Activated T-cell treated with anti-CD3 and anti-CD28 coated beads for 48 hours (primary cell): ENCODE measurements around the gene SETD7.

Experiments
- DNase-seq: peaks from one replicate; pipeline ENCODE4 v3.0.0-alpha.2; 2020; ENCODE audit warnings: low read depth

SETD7 gene

GRCh38 chr4:139550724-139551429, 5.1 kb downstream of the SETD7 start:
- DNase-seq = no peak

GRCh38 chr4:139547979-139548378, 8.0 kb downstream of the SETD7 start:
- no peak for DNase-seq

- DNase-seq = no peak
These were observed 15.4 kb downstream of the SETD7 start for GRCh38 chr4:139540632-139541031.

- DNase-seq = no peak
These were observed 15.9 kb downstream of the SETD7 start for GRCh38 chr4:139540161-139540560.

- DNase-seq = no peak
These were observed 18.7 kb downstream of the SETD7 start for GRCh38 chr4:139537292-139537691.

- DNase-seq = no peak
These were observed 20.2 kb downstream of the SETD7 start for GRCh38 chr4:139535871-139536234.

GRCh38 chr4:139535228-139535870, 20.7 kb downstream of the SETD7 start:
- DNase-seq = no peak

- no peak for DNase-seq
These were observed 21.6 kb downstream of the SETD7 start for GRCh38 chr4:139534287-139534950.

GRCh38 chr4:139533511-139533910, 22.5 kb downstream of the SETD7 start:
- no peak for DNase-seq

- DNase-seq = no peak
These were observed 23.1 kb downstream of the SETD7 start for GRCh38 chr4:139532947-139533346.

- peak; percentile 27 for DNase-seq
These were observed 25.1 kb downstream of the SETD7 start for GRCh38 chr4:139530833-139531427.

- DNase-seq = no peak
These were observed 27.5 kb downstream of the SETD7 start for GRCh38 chr4:139528377-139529005.

GRCh38 chr4:139526928-139527327, 29.1 kb downstream of the SETD7 start:
- no peak for DNase-seq

GRCh38 chr4:139525414-139525813, 30.6 kb downstream of the SETD7 start:
- DNase-seq = no peak

GRCh38 chr4:139524062-139524631, 31.9 kb downstream of the SETD7 start:
- DNase-seq = no peak

- no peak for DNase-seq
These were observed 32.9 kb downstream of the SETD7 start for GRCh38 chr4:139523076-139523475.

GRCh38 chr4:139522457-139522856, 33.6 kb downstream of the SETD7 start:
- DNase-seq = no peak

- no peak for DNase-seq
These were observed 34.1 kb downstream of the SETD7 start for GRCh38 chr4:139521754-139522401.

GRCh38 chr4:139515531-139515958, 40.5 kb downstream of the SETD7 start:
- DNase-seq = no peak

- no peak for DNase-seq
These were observed 41.5 kb downstream of the SETD7 start for GRCh38 chr4:139514382-139515059.

GRCh38 chr4:139511320-139511719, 44.7 kb downstream of the SETD7 start:
- no peak for DNase-seq
